MM.1S (cell line): ENCODE data around the gene GRK2.

ENCODE experiments used
- EZH2 ChIP-seq: fragments of 300-600 bp; sonication (generic); optimal IDR thresholded peaks from 2 replicates; pipeline ENCODE3; 2017; ENCODE audit warnings: low read depth, mild to moderate bottlenecking, antibody characterized with exemption, low read length, mixed read lengths
- TF ChIP-seq, protein P1 (sequence below): fragments of 300-600 bp; sonication (generic); IDR thresholded peaks from 2 replicates; pipeline ENCODE4 v1.5.1; 2016; ENCODE audit warnings: antibody characterized with exemption, low read length, mixed read lengths

DNA sequence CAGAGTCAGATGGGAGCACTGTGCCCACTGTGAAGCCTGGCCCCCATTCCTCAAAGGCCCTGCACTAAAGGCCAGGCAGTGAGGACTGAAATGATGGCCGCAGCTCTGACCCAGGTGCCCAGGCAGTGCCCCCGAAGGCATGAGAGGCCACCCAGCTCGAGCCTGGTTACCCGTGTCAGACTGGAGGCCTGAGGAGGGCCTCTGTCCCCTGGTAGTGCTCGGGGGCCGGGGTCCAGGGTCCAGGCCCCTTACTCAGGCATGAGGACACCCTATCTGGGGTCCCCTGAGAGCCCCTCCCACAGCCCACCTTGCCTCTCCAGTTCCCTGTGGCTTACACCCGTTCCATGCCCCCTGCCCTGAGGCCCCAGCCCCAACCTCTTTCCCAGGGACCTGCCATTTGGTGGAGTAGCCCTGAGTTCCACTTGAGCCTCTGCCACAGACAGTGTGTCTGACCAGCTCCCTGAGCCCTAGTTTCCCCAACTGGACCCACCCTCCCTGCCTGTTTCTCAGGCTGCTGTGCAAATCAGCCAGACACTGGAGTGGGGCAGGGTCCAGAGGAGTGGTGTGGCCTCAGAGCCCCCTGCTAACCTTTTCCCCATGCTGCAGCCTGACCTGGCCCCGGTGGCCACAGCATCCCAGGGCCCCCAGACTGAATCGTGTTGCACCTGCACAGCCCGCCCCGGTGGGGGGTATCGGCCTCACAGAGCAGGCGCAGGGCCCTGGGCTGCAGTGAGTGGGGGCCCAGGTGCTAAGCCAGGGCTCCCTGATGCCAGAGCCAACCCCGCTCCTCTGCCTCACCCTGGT is 12.1 kb downstream of the GRK2 start:
- TF ChIP-seq, protein P1, sequence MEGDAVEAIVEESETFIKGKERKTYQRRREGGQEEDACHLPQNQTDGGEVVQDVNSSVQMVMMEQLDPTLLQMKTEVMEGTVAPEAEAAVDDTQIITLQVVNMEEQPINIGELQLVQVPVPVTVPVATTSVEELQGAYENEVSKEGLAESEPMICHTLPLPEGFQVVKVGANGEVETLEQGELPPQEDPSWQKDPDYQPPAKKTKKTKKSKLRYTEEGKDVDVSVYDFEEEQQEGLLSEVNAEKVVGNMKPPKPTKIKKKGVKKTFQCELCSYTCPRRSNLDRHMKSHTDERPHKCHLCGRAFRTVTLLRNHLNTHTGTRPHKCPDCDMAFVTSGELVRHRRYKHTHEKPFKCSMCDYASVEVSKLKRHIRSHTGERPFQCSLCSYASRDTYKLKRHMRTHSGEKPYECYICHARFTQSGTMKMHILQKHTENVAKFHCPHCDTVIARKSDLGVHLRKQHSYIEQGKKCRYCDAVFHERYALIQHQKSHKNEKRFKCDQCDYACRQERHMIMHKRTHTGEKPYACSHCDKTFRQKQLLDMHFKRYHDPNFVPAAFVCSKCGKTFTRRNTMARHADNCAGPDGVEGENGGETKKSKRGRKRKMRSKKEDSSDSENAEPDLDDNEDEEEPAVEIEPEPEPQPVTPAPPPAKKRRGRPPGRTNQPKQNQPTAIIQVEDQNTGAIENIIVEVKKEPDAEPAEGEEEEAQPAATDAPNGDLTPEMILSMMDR = no peak
- no peak for TF ChIP-seq EZH2
